Ascending aorta (tissue), 2 donors: ENCODE data around the gene PDE6D. TPM values are rescaled to one million over a fixed set of nuclear protein-coding genes. Genes with fewer than 3 reads are reported as not detected.
A peak's percentile ranks its signal among the peaks of the same experiment; 100 is the strongest.

ENCODE experiments used
- DNase-seq, 2 donors: peaks; one replicate each; pipeline ENCODE4 v3.0.0-alpha.2; 2019; ENCODE audit warnings: low spot score in 2 of 2
- H3K27ac ChIP-seq, 2 donors: fragments of 200-600 bp; sonication (generic); one replicate each; pipeline ENCODE4 v1.5.1; 2016 to 2017; ENCODE audit warnings: mild to moderate bottlenecking in 1 of 2
- H3K27me3 ChIP-seq: fragments of 200-600 bp; sonication (generic); one replicate; pipeline ENCODE4 v1.5.1; 2017
- H3K36me3 ChIP-seq, 2 donors: fragments of 200-600 bp; sonication (generic); one replicate each; pipeline ENCODE4 v1.5.1; 2016
- H3K4me1 ChIP-seq, 2 donors: fragments of 200-600 bp; sonication (generic); one replicate each; pipeline ENCODE4 v1.5.1; 2016 to 2017; ENCODE audit warnings: mild to moderate bottlenecking in 1 of 2
- H3K4me3 ChIP-seq, 2 donors: fragments of 200-600 bp; sonication (generic); one replicate each; pipeline ENCODE4 v1.5.1; 2016 to 2017; ENCODE audit warnings: mild to moderate bottlenecking in 1 of 2
- H3K9me3 ChIP-seq, 2 donors: fragments of 200-600 bp; sonication (generic); one replicate each; pipeline ENCODE4 v1.5.1; 2016
- CTCF ChIP-seq, 3 experiments: fragments of 200-600 bp in 2 of 3; fragments of 450-650 bp in 1 of 3; sonication (generic) in 2 of 3; IDR thresholded peaks; one replicate each; pipeline ENCODE4 v1.5.1; 2016 to 2019; ENCODE audit warnings: antibody characterized with exemption in 3 of 3, mild to moderate bottlenecking in 1 of 3, moderate library complexity in 1 of 3
- intact Hi-C: fragments of 100-400 bp; cut with DNase I; formaldehyde crosslinking; loops from one replicate; pipeline ENCODE4 v1.15.1; 2023
- total RNA-seq: library from RNA; depleted of rRNA; stranded (reverse); fragments of >200 nt; gene quantifications from one replicate; pipeline ENCODE4 v1.1.0, GENCODE V29; 2016

The PDE6D gene
- total RNA-seq, 1 donor from 2014 or later: 34.1 TPM

GRCh38 chr2:231810905-231811304 lies 29.8 kb upstream of the PDE6D start:
- Histone ChIP-seq H3K4me3 (no peak overlapping the region), H3K27me3 (no peaks in the 10 kb centered on the region), H3K27ac (no peak overlapping the region), H3K4me1 (no peaks in the 10 kb centered on the region), H3K36me3 (peaks cover 41 to 44% of the 10 kb centered on the region in 2 donors), H3K9me3 (no peaks in the 10 kb centered on the region)
- no peak for DNase-seq
- no peak for TF ChIP-seq CTCF (IDR thresholded peaks at IDR 0.05)
- intact Hi-C loops: no loop called here

GRCh38 chr2:231807020-231807419 lies 25.9 kb upstream of the PDE6D start:
- H3K27me3 ChIP-seq: no peaks in the 10 kb centered on the region
- H3K27ac ChIP-seq: no peak overlapping the region
- no peaks in the 10 kb centered on the region for H3K9me3 ChIP-seq
- intact Hi-C loops: no loop called here
- DNase-seq: no peak
- TF ChIP-seq CTCF (IDR thresholded peaks at IDR 0.05): no peak
- peaks cover 58 to 65% of the 10 kb centered on the region in 2 donors for H3K36me3 ChIP-seq
- H3K4me3 ChIP-seq: no peak overlapping the region
- H3K4me1 ChIP-seq: no peaks in the 10 kb centered on the region

DNA sequence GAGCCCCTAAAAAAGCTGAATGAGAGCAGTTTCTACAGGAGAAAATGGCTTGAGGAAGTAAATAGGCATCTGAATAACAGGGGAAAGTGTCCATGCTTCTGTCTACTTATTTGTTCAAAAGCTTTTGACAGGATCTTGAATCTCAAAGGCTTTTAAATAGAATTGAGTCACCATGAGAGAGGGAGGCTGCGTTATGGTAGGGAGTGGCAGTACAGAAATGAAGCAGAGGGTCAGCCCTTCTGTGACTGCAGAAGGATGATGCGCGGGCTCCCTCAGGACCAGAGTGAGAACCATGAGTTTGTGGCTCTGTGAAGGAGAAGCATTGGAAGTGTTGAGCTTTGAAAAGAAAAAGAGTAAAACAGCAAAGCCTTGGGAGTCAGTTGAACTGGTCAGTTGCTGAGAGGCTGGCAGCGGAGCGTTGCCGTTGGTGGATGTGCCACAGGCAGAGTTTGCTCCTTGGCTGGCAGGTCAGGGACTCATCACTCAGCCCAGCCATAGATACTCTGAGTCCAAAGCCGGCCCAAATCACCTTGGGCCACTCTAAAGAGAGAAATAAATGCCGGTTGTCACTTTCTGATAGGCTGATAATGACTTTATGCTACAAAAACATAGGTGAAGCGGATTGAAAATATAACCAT lies 22.5 kb upstream of the PDE6D start:
- Histone ChIP-seq H3K4me1 (no peaks in the 10 kb centered on the region), H3K9me3 (no peaks in the 10 kb centered on the region), H3K27ac (no peak overlapping the region), H3K27me3 (no peaks in the 10 kb centered on the region), H3K36me3 (peaks cover 54 to 69% of the 10 kb centered on the region in 2 donors), H3K4me3 (no peak overlapping the region)
- intact Hi-C loops: no loop called here
- no peak for TF ChIP-seq CTCF (IDR thresholded peaks at IDR 0.05)
- DNase-seq: no peak

DNA sequence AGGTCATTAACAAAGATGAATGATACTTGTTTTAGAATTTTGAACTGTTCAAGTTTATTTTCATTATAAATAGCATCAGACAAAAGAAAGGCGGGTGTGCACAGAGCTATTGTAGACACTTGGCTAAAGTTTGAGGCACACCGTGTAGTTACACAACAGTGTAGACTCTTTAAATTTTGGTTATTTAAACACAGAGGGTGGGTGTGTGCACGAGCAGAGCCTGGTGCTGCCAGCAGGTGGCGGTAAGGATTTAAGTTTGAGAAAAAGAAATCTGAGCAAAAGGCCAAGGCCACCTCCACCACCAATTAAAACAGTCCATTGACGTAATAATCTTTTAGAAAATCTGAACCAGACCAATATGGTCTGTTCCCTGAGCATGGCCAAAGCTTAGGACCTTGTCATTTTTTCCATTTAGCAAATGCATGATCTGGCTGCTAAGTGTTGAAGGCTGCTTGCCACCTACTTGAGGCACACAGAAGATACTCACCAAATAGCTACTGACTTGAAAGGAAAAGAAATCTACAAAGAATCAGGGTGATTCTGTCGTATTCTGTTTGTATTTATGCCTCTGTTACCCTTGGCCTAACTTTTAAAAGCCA lies 19.5 kb upstream of the PDE6D start:
- no peak overlapping the region for H3K4me3 ChIP-seq
- no peaks in the 10 kb centered on the region for H3K4me1 ChIP-seq
- no peaks in the 10 kb centered on the region for H3K9me3 ChIP-seq
- no peak for DNase-seq
- intact Hi-C loops: no loop called here
- TF ChIP-seq CTCF (IDR thresholded peaks at IDR 0.05): peak in 2 of 3 experiments; percentile 27 to 48
- no peaks in the 10 kb centered on the region for H3K27me3 ChIP-seq
- H3K36me3 ChIP-seq: peaks cover 56 to 71% of the 10 kb centered on the region in 2 donors
- H3K27ac ChIP-seq: no peak overlapping the region

GRCh38 chr2:231795525-231796327 lies 14.6 kb upstream of the PDE6D start:
- no peaks in the 10 kb centered on the region for H3K4me1 ChIP-seq
- H3K36me3 ChIP-seq: peaks cover 60 to 70% of the 10 kb centered on the region in 2 donors
- no peak for DNase-seq
- no peak for TF ChIP-seq CTCF (IDR thresholded peaks at IDR 0.05)
- intact Hi-C loops: no loop called here
- no peak overlapping the region for H3K27ac ChIP-seq
- no peaks in the 10 kb centered on the region for H3K9me3 ChIP-seq
- no peak overlapping the region for H3K4me3 ChIP-seq
- H3K27me3 ChIP-seq: no peaks in the 10 kb centered on the region
